Neural cell (in vitro differentiated cells): ENCODE data around the gene INO80D. TPM values are rescaled to one million over a fixed set of nuclear protein-coding genes. Genes with fewer than 3 reads are reported as not detected.

Source experiments
- H2AFZ ChIP-seq: fragments of 200-600, 300-800 bp; sonication (generic), shearing (Covaris generic); 2 replicates; pipeline ENCODE4 v1.6.0; 2014; ENCODE audit warnings: low read depth, mild to moderate bottlenecking, antibody characterized with exemption, low read length, moderate library complexity
- H3F3A ChIP-seq: fragments of 200-600 bp; shearing (Covaris generic); 2 replicates; pipeline ENCODE4 v1.6.1; 2016; ENCODE audit warnings: mild to moderate bottlenecking, moderate library complexity, mixed read lengths, antibody characterized with exemption, low read length; ENCODE audit not compliant: insufficient read depth, poor library complexity, severe bottlenecking
- H3K27ac ChIP-seq: fragments of 200-600, 300-800 bp; sonication (generic), shearing (Covaris generic); 2 replicates; pipeline ENCODE4 v1.5.1; 2014; ENCODE audit warnings: mild to moderate bottlenecking, low read length, moderate library complexity
- H3K27me3 ChIP-seq: fragments of 300-800, 200-600 bp; sonication (generic), shearing (Covaris generic); 2 replicates; pipeline ENCODE4 v1.6.0; 2014; ENCODE audit warnings: mild to moderate bottlenecking, low read depth, low read length, moderate library complexity; ENCODE audit not compliant: insufficient read depth
- H3K36me3 ChIP-seq: fragments of 300-800, 200-600 bp; sonication (generic), shearing (Covaris generic); 2 replicates; pipeline ENCODE4 v1.5.1; 2014; ENCODE audit warnings: mild to moderate bottlenecking, antibody characterized with exemption, low read length, moderate library complexity; ENCODE audit not compliant: insufficient read depth
- H3K4me2 ChIP-seq: fragments of 300-800, 200-600 bp; sonication (generic), shearing (Covaris generic); 2 replicates; pipeline ENCODE4 v1.6.0; 2014; ENCODE audit warnings: mild to moderate bottlenecking, low read length
- H3K4me3 ChIP-seq: fragments of 300-800, 200-600 bp; sonication (generic), shearing (Covaris generic); 2 replicates; pipeline ENCODE4 v1.5.1; 2014; ENCODE audit warnings: mild to moderate bottlenecking, low read length, moderate library complexity
- H3K79me2 ChIP-seq: fragments of 200-600 bp; shearing (Covaris generic); replicated peaks from 2 replicates; pipeline ENCODE4 v1.6.0; 2014; ENCODE audit warnings: mild to moderate bottlenecking, low read length, moderate library complexity; ENCODE audit not compliant: insufficient read depth
- H3K9ac ChIP-seq: fragments of 300-800, 200-600 bp; sonication (generic), shearing (Covaris generic); 2 replicates; pipeline ENCODE4 v1.6.1; 2016; ENCODE audit warnings: mild to moderate bottlenecking, low read length, mixed read lengths
- H3K9me2 ChIP-seq: fragments of 200-600 bp; shearing (Covaris generic); 2 replicates; pipeline ENCODE4 v1.6.1; 2016; ENCODE audit warnings: mild to moderate bottlenecking, low read length, mixed read lengths; ENCODE audit not compliant: insufficient read depth
- H3K9me3 ChIP-seq: fragments of 200-600, 300-800 bp; sonication (generic), shearing (Covaris generic); 2 replicates; pipeline ENCODE4 v1.6.1; 2016; ENCODE audit warnings: mild to moderate bottlenecking, mixed run types, low read length, moderate library complexity, mixed read lengths
- H4K20me1 ChIP-seq: fragments of 200-600 bp; shearing (Covaris generic); 2 replicates; pipeline ENCODE4 v1.6.1; 2016; ENCODE audit warnings: mild to moderate bottlenecking, mixed run types; ENCODE audit not compliant: insufficient read depth
- CTCF ChIP-seq: fragments of 450-650 bp; IDR thresholded peaks from 2 replicates; pipeline ENCODE4 v1.5.1; 2014; ENCODE audit warnings: antibody characterized with exemption, mild to moderate bottlenecking, moderate library complexity; ENCODE audit not compliant: poor library complexity, severe bottlenecking
- EP300 ChIP-seq: fragments of 450-650 bp; conservative IDR thresholded peaks from 2 replicates; pipeline ENCODE4 v1.6.1; 2014; ENCODE audit warnings: antibody characterized with exemption, mild to moderate bottlenecking, moderate library complexity; ENCODE audit not compliant: poor library complexity, severe bottlenecking
- EZH2 ChIP-seq: fragments of 200-600, 300-800 bp; shearing (Covaris generic), sonication (generic); IDR thresholded peaks from 2 replicates; pipeline ENCODE4 v1.6.1; 2014; ENCODE audit warnings: antibody characterized with exemption, low read length, borderline replicate concordance, mild to moderate bottlenecking; ENCODE audit not compliant: insufficient read depth, poor library complexity, severe bottlenecking
- MXI1 ChIP-seq: fragments of 450-650 bp; conservative IDR thresholded peaks from 2 replicates; pipeline ENCODE4 v1.6.1; 2014; ENCODE audit warnings: antibody characterized with exemption, mild to moderate bottlenecking; ENCODE audit not compliant: poor library complexity, severe bottlenecking
- POLR2AphosphoS5 ChIP-seq: IDR thresholded peaks from 2 replicates; pipeline ENCODE4 v1.6.1; 2012
- RAD21 ChIP-seq: fragments of 450-650 bp; conservative IDR thresholded peaks from 2 replicates; pipeline ENCODE4 v1.6.1; 2014; ENCODE audit warnings: antibody characterized with exemption, mild to moderate bottlenecking, moderate library complexity
- REST ChIP-seq: IDR thresholded peaks from 2 replicates; pipeline ENCODE4 v1.6.1; 2012; ENCODE audit warnings: borderline replicate concordance
- SMC3 ChIP-seq: fragments of 450-650 bp; conservative IDR thresholded peaks from 2 replicates; pipeline ENCODE4 v1.6.1; 2014; ENCODE audit warnings: antibody characterized with exemption, mild to moderate bottlenecking, moderate library complexity; ENCODE audit not compliant: poor library complexity
- TAF1 ChIP-seq: IDR thresholded peaks from 2 replicates; pipeline ENCODE4 v1.6.1; 2012; ENCODE audit warnings: low read depth
- polyA plus RNA-seq: library from polyadenylated mRNA; depleted of rRNA; stranded (reverse); fragments of >200 nt; gene quantifications from 2 replicates; pipeline ENCODE4 v1.2.3, GENCODE V29; 2014

The INO80D gene
- polyA plus RNA-seq, 1 donor from 2014 or later = 8.7 TPM

- Histone ChIP-seq H3K27me3 (no peaks in the 10 kb centered on the region), H3K9ac (no peak overlapping the region), H3F3A (no peaks in the 10 kb centered on the region), H3K27ac (no peak overlapping the region), H3K4me3 (no peak overlapping the region), H3K9me2 (no peaks in the 10 kb centered on the region), H3K36me3 (no peaks in the 10 kb centered on the region), H3K79me2 (peaks cover 33% of the 10 kb centered on the region), H4K20me1 (no peaks in the 10 kb centered on the region), H2AFZ (no peak overlapping the region), H3K4me2 (no peak overlapping the region), H3K9me3 (no peaks in the 10 kb centered on the region)
- TF ChIP-seq REST (no peak), TAF1 (no peak), MXI1 (no peak), RAD21 (no peak), CTCF (no peak), EZH2 (no peak), POLR2AphosphoS5 (no peak), SMC3 (no peak), EP300 (no peak)
These were observed 14.2 kb downstream of the INO80D start for GRCh38 chr2:206071807-206072206.

- Histone ChIP-seq H3K27ac (no peak overlapping the region), H4K20me1 (no peaks in the 10 kb centered on the region), H3K9me3 (no peaks in the 10 kb centered on the region), H3K36me3 (no peaks in the 10 kb centered on the region), H3K79me2 (peaks cover 22% of the 10 kb centered on the region), H3F3A (no peaks in the 10 kb centered on the region), H3K4me2 (no peak overlapping the region), H2AFZ (no peak overlapping the region), H3K27me3 (no peaks in the 10 kb centered on the region), H3K9ac (no peak overlapping the region), H3K4me3 (no peak overlapping the region), H3K9me2 (no peaks in the 10 kb centered on the region)
- TF ChIP-seq MXI1 (no peak), RAD21 (no peak), EZH2 (no peak), CTCF (no peak), SMC3 (no peak), REST (no peak), TAF1 (no peak), EP300 (no peak), POLR2AphosphoS5 (no peak)
These were observed 16.6 kb downstream of the INO80D start for GRCh38 chr2:206069417-206069816.
